ENCODE data around the gene SPG11. TPM values are rescaled to one million over a fixed set of nuclear protein-coding genes. Genes with fewer than 3 reads are reported as not detected.

SPG11 gene
- total and polyA plus RNA-seq, 10 of the 15 experiments (the other 5 are each of a cell fraction or from before 2014, with no cell fraction given) = 22.1 to 85.1 (median 47.2) TPM

DNA sequence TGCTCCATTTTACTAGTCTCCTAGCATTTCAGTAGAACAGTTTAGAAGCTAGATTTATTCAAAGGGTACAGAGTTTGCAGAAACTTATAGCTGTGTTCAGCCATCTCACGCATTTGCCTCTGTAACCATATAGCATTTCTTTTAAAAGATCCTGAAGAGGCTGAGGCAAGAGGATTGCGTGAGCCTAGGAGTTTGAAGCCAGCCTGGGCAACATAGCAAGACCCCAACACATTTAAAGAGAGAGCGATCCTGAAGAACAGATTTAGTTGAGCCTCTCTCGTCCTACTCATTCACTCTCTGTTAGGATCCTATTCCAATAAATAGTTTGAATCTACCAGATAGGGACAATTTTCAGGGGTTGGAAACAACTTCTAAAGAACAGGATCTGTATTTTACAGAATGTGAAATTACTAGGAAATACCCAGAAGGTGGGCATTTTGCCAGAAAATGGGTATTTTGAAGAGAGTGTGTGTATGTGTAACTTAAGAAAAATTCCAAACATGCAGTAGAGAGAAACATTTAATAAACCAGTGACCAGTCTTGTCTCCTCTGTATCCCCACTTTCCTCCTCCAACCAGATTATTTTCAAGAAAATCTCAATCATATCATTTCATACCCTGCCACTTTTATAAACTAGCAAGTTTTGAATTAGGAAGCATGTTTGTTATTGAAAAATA, 122.0 kb downstream of the SPG11 start:
- intact Hi-C loops (cut with micrococcal nuclease; ENCODE audit: unreplicated experiment) = no loop called here

More for the DNA sequence above, 122.0 kb downstream of the SPG11 start:
- FAIRE-seq (no peak), DNase-seq (ENCODE audit: low read depth, low spot score) (no peak), ATAC-seq (no peak)
- ChIA-PET SMC1A (ENCODE audit: uncharacterized antibody, unreplicated experiment) (interaction anchor here (1.6 kb wide), 1 partner anchor 120 kb away, joined by 4 read pairs; no protein-coding TSS in a partner anchor), RAD21 (ENCODE audit: unreplicated experiment) (no interaction called here), POLR2A (interaction anchor here (0.6 to 1.7 kb wide), 3 partner anchors 44 to 187 kb away, joined by 3 to 4 read pairs (median 4); no protein-coding TSS in a partner anchor), CTCF (interaction anchor here (1.2 to 1.7 kb wide), 3 partner anchors 9 to 197 kb away, joined by 3 to 6 read pairs (median 5); no protein-coding TSS in a partner anchor)
- no peaks in the 10 kb centered on the region for H3K9me3 ChIP-seq (replicated peaks; ENCODE audit: control insufficient read depth, insufficient read depth, low read length)
- TF ChIP-seq, protein P1, sequence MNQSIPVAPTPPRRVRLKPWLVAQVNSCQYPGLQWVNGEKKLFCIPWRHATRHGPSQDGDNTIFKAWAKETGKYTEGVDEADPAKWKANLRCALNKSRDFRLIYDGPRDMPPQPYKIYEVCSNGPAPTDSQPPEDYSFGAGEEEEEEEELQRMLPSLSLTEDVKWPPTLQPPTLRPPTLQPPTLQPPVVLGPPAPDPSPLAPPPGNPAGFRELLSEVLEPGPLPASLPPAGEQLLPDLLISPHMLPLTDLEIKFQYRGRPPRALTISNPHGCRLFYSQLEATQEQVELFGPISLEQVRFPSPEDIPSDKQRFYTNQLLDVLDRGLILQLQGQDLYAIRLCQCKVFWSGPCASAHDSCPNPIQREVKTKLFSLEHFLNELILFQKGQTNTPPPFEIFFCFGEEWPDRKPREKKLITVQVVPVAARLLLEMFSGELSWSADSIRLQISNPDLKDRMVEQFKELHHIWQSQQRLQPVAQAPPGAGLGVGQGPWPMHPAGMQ (IDR thresholded peaks at IDR 0.05; ENCODE audit: borderline replicate concordance) = no peak
- TF ChIP-seq SUZ12 (IDR thresholded peaks at IDR 0.05; ENCODE audit: unreplicated experiment) = no peak
- no peak for TF ChIP-seq STAT1 (conservative IDR thresholded peaks at IDR 0.05)
- TF ChIP-seq, protein P2, sequence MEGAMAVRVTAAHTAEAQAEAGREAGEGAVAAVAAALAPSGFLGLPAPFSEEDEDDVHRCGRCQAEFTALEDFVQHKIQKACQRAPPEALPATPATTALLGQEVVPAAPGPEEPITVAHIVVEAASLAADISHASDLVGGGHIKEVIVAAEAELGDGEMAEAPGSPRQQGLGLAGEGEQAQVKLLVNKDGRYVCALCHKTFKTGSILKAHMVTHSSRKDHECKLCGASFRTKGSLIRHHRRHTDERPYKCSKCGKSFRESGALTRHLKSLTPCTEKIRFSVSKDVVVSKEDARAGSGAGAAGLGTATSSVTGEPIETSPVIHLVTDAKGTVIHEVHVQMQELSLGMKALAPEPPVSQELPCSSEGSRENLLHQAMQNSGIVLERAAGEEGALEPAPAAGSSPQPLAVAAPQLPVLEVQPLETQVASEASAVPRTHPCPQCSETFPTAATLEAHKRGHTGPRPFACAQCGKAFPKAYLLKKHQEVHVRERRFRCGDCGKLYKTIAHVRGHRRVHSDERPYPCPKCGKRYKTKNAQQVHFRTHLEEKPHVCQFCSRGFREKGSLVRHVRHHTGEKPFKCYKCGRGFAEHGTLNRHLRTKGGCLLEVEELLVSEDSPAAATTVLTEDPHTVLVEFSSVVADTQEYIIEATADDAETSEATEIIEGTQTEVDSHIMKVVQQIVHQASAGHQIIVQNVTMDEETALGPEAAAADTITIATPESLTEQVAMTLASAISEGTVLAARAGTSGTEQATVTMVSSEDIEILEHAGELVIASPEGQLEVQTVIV (IDR thresholded peaks at IDR 0.05; ENCODE audit: borderline replicate concordance, partially characterized antibody) = no peak
- no peak for TF ChIP-seq POLR2AphosphoS5 (IDR thresholded peaks at IDR 0.05; ENCODE audit: low read length)
- no peak for TF ChIP-seq CEBPZ (IDR thresholded peaks at IDR 0.05; ENCODE audit: low read depth, low read length)
- TF ChIP-seq SPI1 (IDR thresholded peaks at IDR 0.05; ENCODE audit: borderline replicate concordance, insufficient read depth, low read depth, low read length) = no peak
- no peak for TF ChIP-seq SMARCA5 (IDR thresholded peaks at IDR 0.05)
- no peak for TF ChIP-seq FOXK2 (IDR thresholded peaks at IDR 0.05)
- TF ChIP-seq TCF7 (IDR thresholded peaks at IDR 0.05; ENCODE audit: borderline replicate concordance) = no peak
- TF ChIP-seq CHD1 (IDR thresholded peaks at IDR 0.05; ENCODE audit: low read depth, low read length) = no peak
- no peak for TF ChIP-seq TBL1XR1 (IDR thresholded peaks at IDR 0.05; ENCODE audit: low read depth, low read length)
- no peaks in the 10 kb centered on the region for H4K20me1 ChIP-seq (ENCODE audit: control insufficient read depth, insufficient read depth)
- H3K27ac ChIP-seq (ENCODE audit: control insufficient read depth, insufficient read depth) = no peak overlapping the region
- H3K79me2 ChIP-seq (ENCODE audit: control insufficient read depth, insufficient read depth, low read length) = peaks cover 80% of the 10 kb centered on the region
- no peak overlapping the region for H3K4me3 ChIP-seq
- no peaks in the 10 kb centered on the region for H3K27me3 ChIP-seq (replicated peaks in 1 of 2; ENCODE audit: control insufficient read depth in 2 of 2, insufficient read depth in 2 of 2, low read length in 1 of 2)
- BruUV-seq (replicated peaks) = TSS peak; percentile 3
- H3K4me2 ChIP-seq (ENCODE audit: control insufficient read depth, insufficient read depth) = no peak overlapping the region
- no peak overlapping the region for H2AFZ ChIP-seq (ENCODE audit: control insufficient read depth, low read depth, low read length)
- H3K9ac ChIP-seq (ENCODE audit: control insufficient read depth, insufficient read depth, low read length) = no peak overlapping the region
- 100% methylated on average over 4 of the region's 4 CpGs for WGBS (ENCODE audit: insufficient coverage, insufficient replicate concordance, low lambda C conversion rate, missing lambda C conversion rate)
- no peaks in the 10 kb centered on the region; a peak in 1 of 4 replicates for H3K36me3 ChIP-seq (ENCODE audit: control insufficient read depth in 2 of 2, insufficient read depth in 2 of 2, low read length in 1 of 2)
- peaks cover 5% of the 10 kb centered on the region for H3K4me1 ChIP-seq (ENCODE audit: control insufficient read depth, insufficient read depth, low read length)
- in situ Hi-C loops (cut with MboI) = no loop called here
